ENCODE measurements around the gene SFSWAP.

DNA sequence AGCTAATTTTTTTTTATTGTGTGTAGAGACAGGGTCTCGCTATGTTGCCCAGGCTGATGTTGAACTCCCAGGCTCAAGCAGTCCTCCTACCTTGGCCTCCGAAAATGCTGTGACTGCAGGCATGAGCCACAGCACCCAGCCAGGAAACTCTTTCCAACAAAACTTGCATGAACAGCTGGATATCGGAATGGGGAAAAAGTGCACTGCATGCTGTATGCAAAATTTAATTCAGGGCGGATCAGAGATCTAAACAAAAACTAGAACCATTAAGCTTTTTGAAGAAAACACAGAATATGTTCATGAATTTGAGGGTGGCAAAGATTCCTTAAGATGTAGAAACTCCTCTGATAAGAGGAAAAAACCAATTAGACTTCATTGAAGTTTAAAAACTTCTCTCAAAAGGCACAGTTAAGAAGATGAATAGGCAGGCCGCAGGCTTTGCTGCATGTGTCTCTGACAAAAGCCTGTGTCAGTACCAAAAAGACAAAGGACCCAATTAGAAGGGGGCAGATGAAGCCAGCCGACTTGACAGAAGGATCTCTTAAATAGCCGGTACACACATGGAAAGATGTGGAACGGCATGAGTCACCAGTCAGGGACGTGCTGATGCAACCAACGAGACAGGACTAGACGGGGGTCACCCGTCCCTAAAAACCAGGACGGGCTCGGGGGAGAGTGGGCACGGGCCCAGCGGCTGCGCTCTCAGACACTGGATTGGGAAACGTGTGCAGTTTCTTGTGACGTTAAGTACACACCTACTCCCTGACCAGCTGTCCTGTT, 82.5 kb downstream of the SFSWAP start:
- TF ChIP-seq, protein P1, sequence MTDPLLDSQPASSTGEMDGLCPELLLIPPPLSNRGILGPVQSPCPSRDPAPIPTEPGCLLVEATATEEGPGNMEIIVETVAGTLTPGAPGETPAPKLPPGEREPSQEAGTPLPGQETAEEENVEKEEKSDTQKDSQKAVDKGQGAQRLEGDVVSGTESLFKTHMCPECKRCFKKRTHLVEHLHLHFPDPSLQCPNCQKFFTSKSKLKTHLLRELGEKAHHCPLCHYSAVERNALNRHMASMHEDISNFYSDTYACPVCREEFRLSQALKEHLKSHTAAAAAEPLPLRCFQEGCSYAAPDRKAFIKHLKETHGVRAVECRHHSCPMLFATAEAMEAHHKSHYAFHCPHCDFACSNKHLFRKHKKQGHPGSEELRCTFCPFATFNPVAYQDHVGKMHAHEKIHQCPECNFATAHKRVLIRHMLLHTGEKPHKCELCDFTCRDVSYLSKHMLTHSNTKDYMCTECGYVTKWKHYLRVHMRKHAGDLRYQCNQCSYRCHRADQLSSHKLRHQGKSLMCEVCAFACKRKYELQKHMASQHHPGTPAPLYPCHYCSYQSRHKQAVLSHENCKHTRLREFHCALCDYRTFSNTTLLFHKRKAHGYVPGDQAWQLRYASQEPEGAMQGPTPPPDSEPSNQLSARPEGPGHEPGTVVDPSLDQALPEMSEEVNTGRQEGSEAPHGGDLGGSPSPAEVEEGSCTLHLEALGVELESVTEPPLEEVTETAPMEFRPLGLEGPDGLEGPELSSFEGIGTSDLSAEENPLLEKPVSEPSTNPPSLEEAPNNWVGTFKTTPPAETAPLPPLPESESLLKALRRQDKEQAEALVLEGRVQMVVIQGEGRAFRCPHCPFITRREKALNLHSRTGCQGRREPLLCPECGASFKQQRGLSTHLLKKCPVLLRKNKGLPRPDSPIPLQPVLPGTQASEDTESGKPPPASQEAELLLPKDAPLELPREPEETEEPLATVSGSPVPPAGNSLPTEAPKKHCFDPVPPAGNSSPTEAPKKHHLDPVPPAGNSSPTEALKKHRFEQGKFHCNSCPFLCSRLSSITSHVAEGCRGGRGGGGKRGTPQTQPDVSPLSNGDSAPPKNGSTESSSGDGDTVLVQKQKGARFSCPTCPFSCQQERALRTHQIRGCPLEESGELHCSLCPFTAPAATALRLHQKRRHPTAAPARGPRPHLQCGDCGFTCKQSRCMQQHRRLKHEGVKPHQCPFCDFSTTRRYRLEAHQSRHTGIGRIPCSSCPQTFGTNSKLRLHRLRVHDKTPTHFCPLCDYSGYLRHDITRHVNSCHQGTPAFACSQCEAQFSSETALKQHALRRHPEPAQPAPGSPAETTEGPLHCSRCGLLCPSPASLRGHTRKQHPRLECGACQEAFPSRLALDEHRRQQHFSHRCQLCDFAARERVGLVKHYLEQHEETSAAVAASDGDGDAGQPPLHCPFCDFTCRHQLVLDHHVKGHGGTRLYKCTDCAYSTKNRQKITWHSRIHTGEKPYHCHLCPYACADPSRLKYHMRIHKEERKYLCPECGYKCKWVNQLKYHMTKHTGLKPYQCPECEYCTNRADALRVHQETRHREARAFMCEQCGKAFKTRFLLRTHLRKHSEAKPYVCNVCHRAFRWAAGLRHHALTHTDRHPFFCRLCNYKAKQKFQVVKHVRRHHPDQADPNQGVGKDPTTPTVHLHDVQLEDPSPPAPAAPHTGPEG (CRISPR knock-in tag; IDR thresholded peaks at IDR 0.05) = no peak
- TF ChIP-seq NFYB (CRISPR knock-in tag; IDR thresholded peaks at IDR 0.05) (no peak), CTCF (CRISPR knock-in tag; IDR thresholded peaks at IDR 0.05) (no peak)
